Colonic mucosa (tissue), 4 donors: ENCODE measurements around the gene IYD. TPM values are rescaled to one million over a fixed set of nuclear protein-coding genes. Genes with fewer than 3 reads are reported as not detected.

Experiments
- DNase-seq: peaks from one replicate; pipeline ENCODE4 v3.0.0-alpha.2; 2020
- H3K27ac ChIP-seq: fragments of 200-600 bp; one replicate; pipeline ENCODE4 v1.8.0; 2021
- H3K27me3 ChIP-seq: fragments of 200-600 bp; one replicate; pipeline ENCODE4 v1.8.0; 2021
- H3K36me3 ChIP-seq: fragments of 200-600 bp; one replicate; pipeline ENCODE4 v1.8.0; 2021
- H3K4me1 ChIP-seq: fragments of 200-600 bp; one replicate; pipeline ENCODE4 v1.8.0; 2021; ENCODE audit warnings: mild to moderate bottlenecking
- H3K4me3 ChIP-seq: fragments of 200-600 bp; one replicate; pipeline ENCODE4 v1.8.0; 2021
- H3K9ac ChIP-seq, 2 donors: one replicate each; pipeline ENCODE4 v1.7.0; 2013; ENCODE audit warnings: control low read depth in 2 of 2, low read depth in 2 of 2, low read length in 2 of 2
- H3K9me3 ChIP-seq: fragments of 200-600 bp; one replicate; pipeline ENCODE4 v1.8.0; 2021
- intact Hi-C: fragments of 100-400 bp; cut with DNase I; formaldehyde crosslinking; loops from one replicate; pipeline ENCODE4 v1.14.1; 2022
- total RNA-seq, 2 donors: library from RNA; stranded (reverse); fragmentation: NEBNext Ultra II Directional in 1 of 2; extraction: Animal tissue kit (Norgen Biotek cat#: 25700) in 1 of 2; gene quantifications; one replicate each; pipeline ENCODE4 v1.2.1, GENCODE V29; 2021
- TF ChIP-seq, protein P1 (sequence below): fragments of 200-600 bp; IDR thresholded peaks from one replicate; pipeline ENCODE4 v1.8.0; 2022; ENCODE audit warnings: antibody characterized with exemption, mild to moderate bottlenecking
- donor health status: healthy.
- donor health status: DM: no; HTN: no; CAD: no.
- donor health status: DM: no; HTN: no; CAD: no.

The IYD gene
- total RNA-seq, 2 donors from 2014 or later: 8.7 to 10.4 TPM

DNA sequence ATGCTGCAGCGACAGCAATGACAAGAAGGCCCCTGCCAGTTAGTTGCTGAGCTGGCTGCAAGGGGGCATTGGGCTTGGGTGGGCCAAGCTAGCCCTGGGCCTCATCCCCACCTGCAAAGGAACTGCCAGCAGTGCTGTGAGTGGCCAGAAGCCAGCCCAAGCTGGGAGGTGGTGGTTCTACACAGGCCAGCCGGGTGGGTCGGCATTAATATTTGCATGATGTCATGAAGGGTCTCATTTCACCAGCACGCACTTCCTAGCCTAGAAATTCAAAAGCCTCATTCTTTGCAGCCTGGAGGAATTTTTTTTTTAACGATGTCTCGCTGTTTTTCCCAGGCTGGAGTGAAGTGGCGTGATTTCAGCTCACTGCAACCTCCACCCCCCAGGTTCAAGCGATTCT is 62.0 kb downstream of the IYD start:
- Histone ChIP-seq H3K27me3 (no peaks in the 10 kb centered on the region), H3K4me1 (no peaks in the 10 kb centered on the region), H3K36me3 (no peaks in the 10 kb centered on the region), H3K9me3 (no peaks in the 10 kb centered on the region), H3K9ac (no peak overlapping the region), H3K27ac (no peak overlapping the region), H3K4me3 (no peak overlapping the region)
- no peak for DNase-seq
- TF ChIP-seq, protein P1, sequence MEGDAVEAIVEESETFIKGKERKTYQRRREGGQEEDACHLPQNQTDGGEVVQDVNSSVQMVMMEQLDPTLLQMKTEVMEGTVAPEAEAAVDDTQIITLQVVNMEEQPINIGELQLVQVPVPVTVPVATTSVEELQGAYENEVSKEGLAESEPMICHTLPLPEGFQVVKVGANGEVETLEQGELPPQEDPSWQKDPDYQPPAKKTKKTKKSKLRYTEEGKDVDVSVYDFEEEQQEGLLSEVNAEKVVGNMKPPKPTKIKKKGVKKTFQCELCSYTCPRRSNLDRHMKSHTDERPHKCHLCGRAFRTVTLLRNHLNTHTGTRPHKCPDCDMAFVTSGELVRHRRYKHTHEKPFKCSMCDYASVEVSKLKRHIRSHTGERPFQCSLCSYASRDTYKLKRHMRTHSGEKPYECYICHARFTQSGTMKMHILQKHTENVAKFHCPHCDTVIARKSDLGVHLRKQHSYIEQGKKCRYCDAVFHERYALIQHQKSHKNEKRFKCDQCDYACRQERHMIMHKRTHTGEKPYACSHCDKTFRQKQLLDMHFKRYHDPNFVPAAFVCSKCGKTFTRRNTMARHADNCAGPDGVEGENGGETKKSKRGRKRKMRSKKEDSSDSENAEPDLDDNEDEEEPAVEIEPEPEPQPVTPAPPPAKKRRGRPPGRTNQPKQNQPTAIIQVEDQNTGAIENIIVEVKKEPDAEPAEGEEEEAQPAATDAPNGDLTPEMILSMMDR: no peak
- intact Hi-C loops: no loop called here

DNA sequence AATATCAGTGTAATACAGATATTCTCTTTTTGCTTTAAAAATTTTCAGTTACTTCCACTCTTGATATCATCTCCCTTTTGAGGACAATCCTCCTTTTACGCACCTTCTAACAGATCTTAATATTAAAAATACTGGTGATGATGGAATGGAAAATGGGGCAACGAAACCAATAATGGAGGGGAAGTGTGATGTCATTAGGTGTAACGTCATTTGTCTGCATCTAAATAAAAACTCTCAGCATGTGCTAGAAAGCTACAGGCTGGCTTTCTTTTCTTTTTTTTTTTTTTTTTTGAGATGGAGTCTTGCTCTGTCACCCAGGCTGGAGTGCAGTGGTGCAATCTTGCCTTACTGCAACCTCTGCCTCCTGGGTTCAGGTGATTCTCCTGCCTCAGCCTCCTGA is 66.5 kb downstream of the IYD start:
- no peak for DNase-seq

DNA sequence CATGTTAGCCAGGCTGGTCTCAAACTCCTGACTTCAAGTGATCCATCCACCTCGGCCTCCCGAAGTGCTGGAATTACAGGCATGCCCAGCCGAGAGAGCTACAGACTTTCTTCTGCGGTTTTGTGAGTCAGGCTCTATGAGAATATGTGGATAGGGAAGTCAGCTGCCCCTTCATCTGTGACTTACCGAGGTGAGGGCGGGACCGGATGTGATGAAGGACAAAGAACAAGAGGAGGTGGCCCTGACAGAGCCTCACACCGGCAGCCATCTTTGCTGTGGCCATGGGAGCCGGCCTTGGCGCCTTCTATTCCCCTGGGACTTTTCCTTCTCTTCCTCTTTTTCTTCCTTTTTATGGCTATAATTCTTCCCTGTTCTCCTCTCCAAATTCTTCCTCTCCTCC is 67.0 kb downstream of the IYD start:
- Histone ChIP-seq H3K4me1 (no peaks in the 10 kb centered on the region), H3K27ac (no peak overlapping the region), H3K9me3 (no peaks in the 10 kb centered on the region), H3K27me3 (no peaks in the 10 kb centered on the region), H3K4me3 (no peak overlapping the region), H3K36me3 (no peaks in the 10 kb centered on the region), H3K9ac (no peak overlapping the region)
- intact Hi-C loops: no loop called here
- TF ChIP-seq, protein P1: no peak
- no peak for DNase-seq

More for the DNA sequence above, 66.5 kb downstream of the IYD start:
- TF ChIP-seq, protein P1: no peak
- H3K9me3 ChIP-seq: no peaks in the 10 kb centered on the region
- no peak overlapping the region for H3K4me3 ChIP-seq
- H3K36me3 ChIP-seq: no peaks in the 10 kb centered on the region
- no peaks in the 10 kb centered on the region for H3K4me1 ChIP-seq
- intact Hi-C loops: no loop called here
- H3K27ac ChIP-seq: no peak overlapping the region
- H3K27me3 ChIP-seq: no peaks in the 10 kb centered on the region
- no peak overlapping the region for H3K9ac ChIP-seq

DNA sequence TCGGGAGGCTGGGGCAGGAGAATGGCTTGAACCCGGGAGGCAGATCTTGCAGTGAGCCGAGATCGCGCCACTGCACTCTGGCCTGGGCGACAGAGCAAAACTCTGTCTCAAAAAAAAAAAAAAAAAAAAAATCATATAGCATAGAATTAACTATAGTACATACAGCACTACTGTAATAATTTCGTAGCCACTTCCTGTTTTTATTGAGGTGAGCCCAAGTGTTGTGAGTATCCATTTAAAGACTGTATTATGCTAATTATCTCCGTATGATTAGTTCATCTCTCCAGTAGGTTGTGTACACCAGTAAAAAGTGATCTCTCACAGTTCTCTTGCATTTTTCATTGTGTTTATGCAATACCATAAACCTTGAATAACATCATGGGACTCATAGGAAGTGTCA is 70.6 kb downstream of the IYD start:
- intact Hi-C loops: no loop called here
- no peak for DNase-seq
- Histone ChIP-seq H3K27me3 (no peaks in the 10 kb centered on the region), H3K27ac (no peak overlapping the region), H3K9me3 (no peaks in the 10 kb centered on the region), H3K4me1 (no peaks in the 10 kb centered on the region), H3K9ac (no peak overlapping the region), H3K4me3 (no peak overlapping the region), H3K36me3 (no peaks in the 10 kb centered on the region)
- TF ChIP-seq, protein P1: no peak

DNA sequence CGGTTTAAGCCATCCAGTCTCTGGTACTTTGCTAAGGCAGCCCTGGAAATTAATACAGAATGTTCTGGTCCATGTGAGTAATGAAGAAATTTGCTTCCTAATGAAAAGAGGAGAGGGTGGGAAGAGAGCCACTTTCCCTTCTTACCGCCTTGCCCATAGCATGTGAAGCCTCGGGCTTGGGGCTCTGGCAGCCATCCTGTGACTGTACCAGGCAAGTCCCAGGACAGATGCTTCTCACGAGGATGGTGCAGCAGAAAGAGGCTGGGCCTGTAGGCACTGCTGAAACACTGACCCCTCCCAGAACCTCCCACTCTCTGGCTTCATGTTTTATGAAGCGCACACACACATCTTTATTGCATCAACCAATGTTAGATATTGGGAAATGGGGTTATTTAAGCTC is 74.8 kb downstream of the IYD start:
- intact Hi-C loops: no loop called here
- Histone ChIP-seq H3K27me3 (no peaks in the 10 kb centered on the region), H3K27ac (no peak overlapping the region), H3K36me3 (no peaks in the 10 kb centered on the region), H3K9me3 (no peaks in the 10 kb centered on the region), H3K4me1 (no peaks in the 10 kb centered on the region), H3K9ac (no peak overlapping the region), H3K4me3 (no peak overlapping the region)
- DNase-seq: no peak
- TF ChIP-seq, protein P1: no peak

DNA sequence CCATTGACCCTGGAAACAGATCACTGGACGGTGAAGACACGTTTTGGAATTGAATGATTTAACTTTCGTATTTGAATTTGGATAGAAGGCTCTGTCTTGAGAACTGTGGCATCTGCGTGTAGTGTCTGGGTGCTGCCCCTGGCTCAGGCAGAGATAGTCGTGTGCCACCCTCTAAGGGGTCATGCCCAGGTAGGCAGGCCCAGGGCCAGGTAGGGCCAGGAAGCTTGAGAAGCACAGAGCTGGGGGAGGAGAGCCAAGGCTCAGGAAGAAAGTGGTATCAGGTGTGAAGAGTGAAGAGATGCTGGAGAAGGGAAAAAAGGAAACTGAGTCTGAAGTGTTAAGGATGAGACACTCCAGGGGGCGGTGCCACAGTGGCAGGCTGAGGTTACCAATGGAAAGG is 75.5 kb downstream of the IYD start:
- H3K9ac ChIP-seq: no peak overlapping the region
- TF ChIP-seq, protein P1: no peak
- H3K27me3 ChIP-seq: no peaks in the 10 kb centered on the region
- no peaks in the 10 kb centered on the region for H3K36me3 ChIP-seq
- no peaks in the 10 kb centered on the region for H3K9me3 ChIP-seq
- no peak for DNase-seq
- no peak overlapping the region for H3K4me3 ChIP-seq
- intact Hi-C loops: no loop called here
- no peak overlapping the region for H3K27ac ChIP-seq
- H3K4me1 ChIP-seq: no peaks in the 10 kb centered on the region
